Ascending aorta (tissue), 2 donors: ENCODE data around the gene IGDCC3. TPM values are rescaled to one million over a fixed set of nuclear protein-coding genes. Genes with fewer than 3 reads are reported as not detected.

Experiments
- DNase-seq, 2 donors: peaks; one replicate each; pipeline ENCODE4 v3.0.0-alpha.2; 2019; ENCODE audit warnings: low spot score in 2 of 2
- H3K27ac ChIP-seq, 2 donors: fragments of 200-600 bp; sonication (generic); one replicate each; pipeline ENCODE4 v1.5.1; 2016 to 2017; ENCODE audit warnings: mild to moderate bottlenecking in 1 of 2
- H3K27me3 ChIP-seq: fragments of 200-600 bp; sonication (generic); one replicate; pipeline ENCODE4 v1.5.1; 2017
- H3K36me3 ChIP-seq, 2 donors: fragments of 200-600 bp; sonication (generic); one replicate each; pipeline ENCODE4 v1.5.1; 2016
- H3K4me1 ChIP-seq, 2 donors: fragments of 200-600 bp; sonication (generic); one replicate each; pipeline ENCODE4 v1.5.1; 2016 to 2017; ENCODE audit warnings: mild to moderate bottlenecking in 1 of 2
- H3K4me3 ChIP-seq, 2 donors: fragments of 200-600 bp; sonication (generic); one replicate each; pipeline ENCODE4 v1.5.1; 2016 to 2017; ENCODE audit warnings: mild to moderate bottlenecking in 1 of 2
- H3K9me3 ChIP-seq, 2 donors: fragments of 200-600 bp; sonication (generic); one replicate each; pipeline ENCODE4 v1.5.1; 2016
- intact Hi-C: fragments of 100-400 bp; cut with DNase I; formaldehyde crosslinking; loops from one replicate; pipeline ENCODE4 v1.15.1; 2023
- total RNA-seq: library from RNA; depleted of rRNA; stranded (reverse); fragments of >200 nt; gene quantifications from one replicate; pipeline ENCODE4 v1.1.0, GENCODE V29; 2016
- TF ChIP-seq, protein P1 (sequence below), 3 experiments: fragments of 200-600 bp in 2 of 3; fragments of 450-650 bp in 1 of 3; sonication (generic) in 2 of 3; IDR thresholded peaks; one replicate each; pipeline ENCODE4 v1.5.1; 2016 to 2019; ENCODE audit warnings: antibody characterized with exemption in 3 of 3, mild to moderate bottlenecking in 1 of 3, moderate library complexity in 1 of 3

IGDCC3 gene
- total RNA-seq, 1 donor from 2014 or later = not detected

DNA sequence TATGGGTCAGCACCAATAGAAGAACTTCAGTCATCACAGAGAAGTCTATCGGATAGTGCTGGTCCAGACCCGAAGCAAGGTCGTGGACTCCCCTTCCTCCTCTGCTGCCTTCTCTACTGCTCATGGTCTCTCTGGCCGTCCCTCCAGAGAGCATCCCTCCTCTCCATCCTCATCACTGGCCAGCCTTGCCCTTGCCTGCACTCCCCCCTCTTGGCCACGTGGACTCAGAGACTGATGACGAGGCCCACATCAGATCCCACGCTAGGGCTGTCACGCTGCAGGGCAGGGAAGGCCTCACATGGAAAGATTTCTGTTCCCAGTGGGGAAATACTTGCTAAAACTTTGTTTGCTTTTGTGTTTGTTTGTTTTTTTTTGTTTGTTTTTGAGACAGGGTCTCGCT is 35.3 kb downstream of the IGDCC3 start:
- no peaks in the 10 kb centered on the region for H3K9me3 ChIP-seq
- H3K27ac ChIP-seq = no peak overlapping the region
- no peaks in the 10 kb centered on the region for H3K36me3 ChIP-seq
- DNase-seq = no peak
- TF ChIP-seq, protein P1, sequence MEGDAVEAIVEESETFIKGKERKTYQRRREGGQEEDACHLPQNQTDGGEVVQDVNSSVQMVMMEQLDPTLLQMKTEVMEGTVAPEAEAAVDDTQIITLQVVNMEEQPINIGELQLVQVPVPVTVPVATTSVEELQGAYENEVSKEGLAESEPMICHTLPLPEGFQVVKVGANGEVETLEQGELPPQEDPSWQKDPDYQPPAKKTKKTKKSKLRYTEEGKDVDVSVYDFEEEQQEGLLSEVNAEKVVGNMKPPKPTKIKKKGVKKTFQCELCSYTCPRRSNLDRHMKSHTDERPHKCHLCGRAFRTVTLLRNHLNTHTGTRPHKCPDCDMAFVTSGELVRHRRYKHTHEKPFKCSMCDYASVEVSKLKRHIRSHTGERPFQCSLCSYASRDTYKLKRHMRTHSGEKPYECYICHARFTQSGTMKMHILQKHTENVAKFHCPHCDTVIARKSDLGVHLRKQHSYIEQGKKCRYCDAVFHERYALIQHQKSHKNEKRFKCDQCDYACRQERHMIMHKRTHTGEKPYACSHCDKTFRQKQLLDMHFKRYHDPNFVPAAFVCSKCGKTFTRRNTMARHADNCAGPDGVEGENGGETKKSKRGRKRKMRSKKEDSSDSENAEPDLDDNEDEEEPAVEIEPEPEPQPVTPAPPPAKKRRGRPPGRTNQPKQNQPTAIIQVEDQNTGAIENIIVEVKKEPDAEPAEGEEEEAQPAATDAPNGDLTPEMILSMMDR (IDR thresholded peaks at IDR 0.05) = no peak
- no peak overlapping the region for H3K4me3 ChIP-seq
- H3K27me3 ChIP-seq = no peaks in the 10 kb centered on the region
- no peaks in the 10 kb centered on the region for H3K4me1 ChIP-seq
- intact Hi-C loops = no loop called here

DNA sequence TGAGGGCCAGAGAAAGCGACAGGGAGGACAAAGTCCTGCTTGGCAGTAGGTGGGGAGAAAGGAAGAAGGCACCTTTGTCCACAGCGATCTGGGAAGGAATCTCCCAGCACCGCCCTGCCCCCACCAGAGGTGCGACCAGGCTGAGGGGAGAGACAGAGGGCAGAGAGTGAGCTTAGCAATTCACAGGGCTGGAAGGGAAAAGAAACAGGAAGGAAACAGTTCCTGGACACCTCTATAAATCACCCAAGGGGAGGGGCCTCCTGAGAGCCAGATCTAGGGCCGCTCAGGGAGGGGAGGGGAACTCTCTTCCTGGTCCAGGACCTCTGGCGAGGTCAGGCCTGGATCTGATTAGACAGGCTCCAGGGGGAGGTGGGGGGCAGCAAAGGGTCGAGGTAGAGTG is 37.9 kb downstream of the IGDCC3 start:
- no peaks in the 10 kb centered on the region for H3K27me3 ChIP-seq
- H3K27ac ChIP-seq = no peak overlapping the region
- TF ChIP-seq, protein P1 (IDR thresholded peaks at IDR 0.05) = no peak
- H3K4me3 ChIP-seq = no peak overlapping the region
- H3K9me3 ChIP-seq = no peaks in the 10 kb centered on the region
- no peak for DNase-seq
- H3K4me1 ChIP-seq = no peaks in the 10 kb centered on the region
- H3K36me3 ChIP-seq = no peaks in the 10 kb centered on the region
- intact Hi-C loops = no loop called here

DNA sequence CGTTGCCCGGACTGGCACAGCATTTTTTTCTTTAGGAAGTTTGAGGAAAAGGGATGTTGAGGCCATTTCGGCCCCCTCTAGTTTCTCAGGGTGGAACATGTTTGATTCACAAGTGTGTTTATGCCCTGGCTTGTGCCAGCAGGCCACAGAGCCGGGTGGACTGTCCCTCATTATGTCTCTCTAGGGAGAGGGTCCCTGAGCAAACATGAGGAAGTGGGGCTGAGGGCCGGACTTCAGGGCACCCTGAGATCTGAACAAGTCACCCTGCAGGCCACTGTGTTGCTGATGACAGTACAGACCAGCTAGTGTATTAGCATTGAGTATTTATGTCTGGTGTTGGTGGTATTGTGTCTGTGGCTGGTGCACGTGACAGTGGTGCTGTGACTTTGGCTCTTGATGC is 38.4 kb downstream of the IGDCC3 start:
- no peak overlapping the region for H3K4me3 ChIP-seq
- TF ChIP-seq, protein P1 (IDR thresholded peaks at IDR 0.05) = no peak
- intact Hi-C loops = no loop called here
- no peak overlapping the region for H3K27ac ChIP-seq
- no peaks in the 10 kb centered on the region for H3K36me3 ChIP-seq
- no peaks in the 10 kb centered on the region for H3K9me3 ChIP-seq
- DNase-seq = no peak
- H3K27me3 ChIP-seq = no peaks in the 10 kb centered on the region
- H3K4me1 ChIP-seq = no peaks in the 10 kb centered on the region

DNA sequence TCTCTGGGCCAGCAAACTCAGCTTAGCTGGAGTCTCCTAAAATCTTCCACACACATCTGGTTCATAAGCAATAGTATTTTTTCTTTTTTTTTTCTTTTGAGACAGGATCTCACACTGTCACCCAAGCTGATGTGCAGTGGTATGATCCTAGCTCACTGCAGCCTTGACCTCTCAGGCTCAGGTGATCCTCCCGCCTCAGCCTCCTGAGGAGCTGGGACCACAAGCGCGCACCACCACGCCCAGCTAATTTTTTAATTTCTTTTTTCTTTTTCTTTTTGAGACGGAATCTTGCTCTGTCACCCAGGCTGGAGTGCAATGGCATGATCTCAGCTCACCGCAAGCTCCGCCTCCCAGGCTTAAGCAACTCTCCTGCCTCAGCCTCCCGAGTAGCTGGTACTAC is 39.0 kb downstream of the IGDCC3 start:
- intact Hi-C loops = no loop called here
- no peak overlapping the region for H3K27ac ChIP-seq
- no peaks in the 10 kb centered on the region for H3K36me3 ChIP-seq
- H3K4me3 ChIP-seq = no peak overlapping the region
- TF ChIP-seq, protein P1 (IDR thresholded peaks at IDR 0.05) = no peak
- no peaks in the 10 kb centered on the region for H3K4me1 ChIP-seq
- DNase-seq = no peak
- H3K27me3 ChIP-seq = no peaks in the 10 kb centered on the region
- no peaks in the 10 kb centered on the region for H3K9me3 ChIP-seq

DNA sequence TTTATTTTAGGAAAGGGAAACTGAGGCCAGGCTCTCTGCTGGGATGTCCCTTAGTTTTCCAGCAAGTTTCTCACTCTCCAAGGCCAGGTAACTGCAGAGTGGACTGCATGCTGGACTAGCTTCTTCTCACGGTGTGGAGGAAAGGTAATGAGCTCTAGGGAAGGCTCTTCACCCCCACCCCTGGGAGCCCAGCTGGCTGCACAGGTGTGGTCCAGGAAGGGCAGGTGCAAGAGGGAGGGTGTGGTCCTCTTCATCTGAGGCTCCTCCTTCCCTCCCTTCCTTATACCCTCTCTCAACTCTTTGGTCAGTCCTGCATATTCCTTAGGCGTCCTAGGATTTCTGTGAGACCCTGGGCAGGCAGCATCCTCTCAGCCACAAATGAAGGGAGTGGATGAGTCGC is 39.4 kb downstream of the IGDCC3 start:
- no peaks in the 10 kb centered on the region for H3K36me3 ChIP-seq
- TF ChIP-seq, protein P1 (IDR thresholded peaks at IDR 0.05) = no peak
- H3K4me3 ChIP-seq = no peak overlapping the region
- H3K27me3 ChIP-seq = no peaks in the 10 kb centered on the region
- no peak overlapping the region for H3K27ac ChIP-seq
- intact Hi-C loops = no loop called here
- no peaks in the 10 kb centered on the region for H3K4me1 ChIP-seq
- no peak for DNase-seq
- H3K9me3 ChIP-seq = no peaks in the 10 kb centered on the region

DNA sequence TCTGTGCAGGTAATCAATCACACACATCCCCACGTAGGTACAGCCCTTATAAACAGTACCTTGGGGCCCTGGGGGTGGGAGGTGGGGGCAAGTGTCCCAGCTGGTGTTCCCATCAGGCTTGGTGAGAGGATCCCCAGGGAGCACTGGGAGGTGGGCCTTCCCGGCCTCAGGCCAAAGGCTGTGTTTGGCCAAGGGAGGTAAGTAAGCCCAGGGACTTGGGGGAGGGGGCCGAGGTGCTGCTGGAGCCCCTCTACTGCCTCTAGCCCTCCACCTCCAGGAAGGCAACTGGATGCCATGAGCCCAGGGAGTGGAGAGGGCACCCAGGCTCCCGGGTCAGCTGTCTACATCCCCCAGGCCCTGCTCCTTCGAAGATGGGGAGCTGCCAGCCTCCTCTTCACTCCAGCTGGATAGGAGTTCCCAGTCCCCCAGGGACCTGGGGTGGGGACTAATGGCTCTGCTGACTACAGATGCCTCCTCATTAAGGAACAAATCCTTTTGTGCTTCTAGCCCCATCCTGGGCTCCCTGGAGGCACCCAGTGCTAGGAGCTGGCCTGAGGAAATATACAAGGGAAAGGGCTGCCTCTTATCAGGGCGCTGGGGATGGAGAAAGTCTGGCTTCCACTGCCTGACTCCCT is 40.2 kb downstream of the IGDCC3 start:
- Histone ChIP-seq H3K27ac (no peak overlapping the region), H3K27me3 (no peaks in the 10 kb centered on the region), H3K36me3 (no peaks in the 10 kb centered on the region), H3K4me3 (no peak overlapping the region), H3K9me3 (no peaks in the 10 kb centered on the region), H3K4me1 (no peaks in the 10 kb centered on the region)
- intact Hi-C loops = no loop called here
- DNase-seq = no peak
- TF ChIP-seq, protein P1 (IDR thresholded peaks at IDR 0.05) = no peak
